Gastrocnemius medialis (tissue), 4 donors: ENCODE results near the gene BRIP1. TPM values are rescaled to one million over a fixed set of nuclear protein-coding genes. Genes with fewer than 3 reads are reported as not detected.
"Not testable (repeated sequence)": the region's sequence is repeated elsewhere in the genome, so short reads cannot be mapped to it uniquely, and the experiment has no call there.

Source experiments
- ATAC-seq, 2 donors: fragments of 150-250 bp; one replicate each; pipeline ENCODE4 v1.9.1; 2016
- DNase-seq, 2 donors: peaks; one replicate each; pipeline ENCODE4 v3.0.0-alpha.2; 2019
- H3K27ac ChIP-seq, 4 donors: fragments of 200-600 bp; sonication (generic); 1 replicate in 1 of 4; 2 replicates in 3 of 4; pipeline ENCODE4 v1.5.1; 2016 to 2018; ENCODE audit warnings: mild to moderate bottlenecking in 2 of 4, moderate library complexity in 1 of 4
- H3K27me3 ChIP-seq, 3 donors: fragments of 200-600 bp; sonication (generic) in 2 of 3; 1 replicate in 1 of 3; 2 replicates in 2 of 3; pipeline versions ENCODE4 v1.5.1 to v1.6.0; 2016 to 2019; ENCODE audit warnings: mild to moderate bottlenecking in 1 of 3, moderate library complexity in 1 of 3
- H3K36me3 ChIP-seq, 2 donors: fragments of 200-600 bp; sonication (generic) in 1 of 2; one replicate each; pipeline ENCODE4 v1.5.1; 2017 to 2018
- H3K4me1 ChIP-seq, 2 donors: fragments of 200-600 bp; sonication (generic) in 1 of 2; one replicate each; pipeline ENCODE4 v1.5.1; 2016 to 2017; ENCODE audit warnings: mild to moderate bottlenecking in 2 of 2
- H3K4me3 ChIP-seq, 4 donors: fragments of 200-600 bp; sonication (generic) in 3 of 4; 1 replicate in 1 of 4; 2 replicates in 3 of 4; pipeline ENCODE4 v1.5.1; 2016 to 2019; ENCODE audit warnings: mild to moderate bottlenecking in 2 of 4
- H3K9me3 ChIP-seq, 3 donors: fragments of 200-600 bp; sonication (generic) in 2 of 3; 1 replicate in 1 of 3; 2 replicates in 2 of 3; pipeline ENCODE4 v1.5.1; 2016 to 2019
- POLR2A ChIP-seq, 2 donors: fragments of 450-650 bp; IDR thresholded peaks; one replicate each; pipeline ENCODE4 v1.6.1; 2017; ENCODE audit warnings: antibody characterized with exemption in 2 of 2, mild to moderate bottlenecking in 2 of 2, moderate library complexity in 2 of 2
- in situ Hi-C, 4 donors: fragments of 200-750 bp; cut with MboI; loops; one replicate each; pipeline versions ENCODE4 v1.15.0 to v1.8.0; 2017; ENCODE audit warnings: low sequenced_read_pairs in 4 of 4
- intact Hi-C: fragments of 100-400 bp; cut with DNase I; formaldehyde crosslinking; loops from one replicate; pipeline ENCODE4 v1.15.1; 2023; ENCODE audit warnings: low total_unique reads
- total RNA-seq, 4 donors: library from RNA; depleted of rRNA; stranded (reverse); fragments of >200 nt; gene quantifications; one replicate each; pipeline versions ENCODE4 v1.1.0 to v1.2.3, GENCODE V29; 2016
- TF ChIP-seq, protein P1 (sequence below), 5 experiments: fragments of 450-650 bp in 3 of 5; fragments of 200-600 bp in 2 of 5; sonication (generic) in 2 of 5; IDR thresholded peaks in 4 of 5; conservative IDR thresholded peaks in 1 of 5; 1 replicate in 4 of 5; 2 replicates in 1 of 5; pipeline ENCODE4 v1.5.1; 2016 to 2019; ENCODE audit warnings: antibody characterized with exemption in 5 of 5, mild to moderate bottlenecking in 3 of 5, moderate library complexity in 3 of 5

BRIP1 gene
- total RNA-seq, 4 donors from 2014 or later: 0.09 to 0.13 TPM; not detected in 2

DNA sequence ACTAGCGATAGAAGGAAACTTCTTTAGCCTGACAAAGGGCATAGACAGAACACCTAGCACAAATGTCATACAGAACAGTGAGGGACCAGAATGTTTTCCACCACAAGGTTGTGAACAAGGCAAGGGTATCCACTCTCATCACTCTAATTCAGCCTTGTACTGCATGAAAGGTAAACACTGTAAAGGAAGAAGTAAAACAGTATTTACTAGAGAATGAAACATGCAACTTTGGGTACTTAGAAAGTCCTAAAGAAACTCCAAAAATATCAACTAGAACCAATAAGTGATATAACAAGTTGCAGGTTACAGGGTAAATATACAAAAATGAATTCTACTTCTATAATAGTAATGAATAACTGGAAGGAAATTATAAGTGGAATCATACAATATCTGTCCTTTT lies 32.2 kb downstream of the BRIP1 start:
- no peaks in the 10 kb centered on the region for H3K9me3 ChIP-seq
- H3K36me3 ChIP-seq: no peaks in the 10 kb centered on the region
- DNase-seq: no peak
- intact Hi-C loops: no loop called here
- H3K4me1 ChIP-seq: no peaks in the 10 kb centered on the region
- in situ Hi-C loops: loop anchor here (10.0 to 25.0 kb wide), 3 partner anchors 394 to 1119 kb away; no protein-coding TSS in a partner anchor
- TF ChIP-seq POLR2A (IDR thresholded peaks at IDR 0.05): no peak
- TF ChIP-seq, protein P1, sequence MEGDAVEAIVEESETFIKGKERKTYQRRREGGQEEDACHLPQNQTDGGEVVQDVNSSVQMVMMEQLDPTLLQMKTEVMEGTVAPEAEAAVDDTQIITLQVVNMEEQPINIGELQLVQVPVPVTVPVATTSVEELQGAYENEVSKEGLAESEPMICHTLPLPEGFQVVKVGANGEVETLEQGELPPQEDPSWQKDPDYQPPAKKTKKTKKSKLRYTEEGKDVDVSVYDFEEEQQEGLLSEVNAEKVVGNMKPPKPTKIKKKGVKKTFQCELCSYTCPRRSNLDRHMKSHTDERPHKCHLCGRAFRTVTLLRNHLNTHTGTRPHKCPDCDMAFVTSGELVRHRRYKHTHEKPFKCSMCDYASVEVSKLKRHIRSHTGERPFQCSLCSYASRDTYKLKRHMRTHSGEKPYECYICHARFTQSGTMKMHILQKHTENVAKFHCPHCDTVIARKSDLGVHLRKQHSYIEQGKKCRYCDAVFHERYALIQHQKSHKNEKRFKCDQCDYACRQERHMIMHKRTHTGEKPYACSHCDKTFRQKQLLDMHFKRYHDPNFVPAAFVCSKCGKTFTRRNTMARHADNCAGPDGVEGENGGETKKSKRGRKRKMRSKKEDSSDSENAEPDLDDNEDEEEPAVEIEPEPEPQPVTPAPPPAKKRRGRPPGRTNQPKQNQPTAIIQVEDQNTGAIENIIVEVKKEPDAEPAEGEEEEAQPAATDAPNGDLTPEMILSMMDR (IDR thresholded peaks at IDR 0.05 in 4 of 5, conservative IDR thresholded peaks at IDR 0.05 in 1 of 5): no peak
- H3K4me3 ChIP-seq: no peak overlapping the region
- H3K27ac ChIP-seq: no peak overlapping the region
- ATAC-seq: no peak
- no peaks in the 10 kb centered on the region for H3K27me3 ChIP-seq

DNA sequence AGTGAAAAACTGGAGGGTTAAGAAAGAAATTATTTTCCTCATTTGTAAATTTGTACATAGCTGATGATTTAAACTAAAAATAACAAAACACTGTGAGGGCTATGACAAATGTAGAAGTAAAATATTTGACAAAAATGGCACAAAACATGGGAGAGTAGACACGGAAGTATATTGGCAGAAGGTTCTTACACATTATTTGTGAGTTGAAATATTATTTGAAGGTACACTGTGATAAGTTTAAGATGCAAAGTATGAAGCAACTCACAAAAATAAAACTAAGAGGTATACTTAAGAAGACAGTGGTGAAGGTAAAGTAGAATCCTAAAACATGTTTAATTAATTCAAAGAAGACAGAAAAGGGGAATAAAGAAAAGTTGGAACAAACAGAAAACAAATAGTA lies 34.6 kb downstream of the BRIP1 start:
- no peak overlapping the region for H3K4me3 ChIP-seq
- no peak for ATAC-seq
- no peak for TF ChIP-seq POLR2A (IDR thresholded peaks at IDR 0.05)
- TF ChIP-seq, protein P1 (IDR thresholded peaks at IDR 0.05 in 4 of 5, conservative IDR thresholded peaks at IDR 0.05 in 1 of 5): no peak
- no peaks in the 10 kb centered on the region for H3K36me3 ChIP-seq
- no peaks in the 10 kb centered on the region for H3K27me3 ChIP-seq
- in situ Hi-C loops: loop anchor here in 3 of 4 donors (25.0 kb wide), 2 partner anchors 391 to 1116 kb away; no protein-coding TSS in a partner anchor
- DNase-seq: no peak
- intact Hi-C loops: no loop called here
- H3K9me3 ChIP-seq: no peaks in the 10 kb centered on the region
- no peaks in the 10 kb centered on the region for H3K4me1 ChIP-seq
- H3K27ac ChIP-seq: no peak overlapping the region

GRCh38 chr17:61827649-61828395 lies 35.5 kb downstream of the BRIP1 start:
- no peaks in the 10 kb centered on the region for H3K36me3 ChIP-seq
- no peak overlapping the region for H3K4me3 ChIP-seq
- DNase-seq: no peak
- no peak overlapping the region for H3K27ac ChIP-seq
- no peak for ATAC-seq
- intact Hi-C loops: no loop called here
- TF ChIP-seq POLR2A (IDR thresholded peaks at IDR 0.05): no peak
- TF ChIP-seq, protein P1 (IDR thresholded peaks at IDR 0.05 in 4 of 5, conservative IDR thresholded peaks at IDR 0.05 in 1 of 5): no peak
- H3K9me3 ChIP-seq: no peaks in the 10 kb centered on the region
- in situ Hi-C loops: loop anchor here in 3 of 4 donors (25.0 kb wide), 2 partner anchors 391 to 1116 kb away; no protein-coding TSS in a partner anchor
- no peaks in the 10 kb centered on the region for H3K4me1 ChIP-seq
- H3K27me3 ChIP-seq: no peaks in the 10 kb centered on the region

DNA sequence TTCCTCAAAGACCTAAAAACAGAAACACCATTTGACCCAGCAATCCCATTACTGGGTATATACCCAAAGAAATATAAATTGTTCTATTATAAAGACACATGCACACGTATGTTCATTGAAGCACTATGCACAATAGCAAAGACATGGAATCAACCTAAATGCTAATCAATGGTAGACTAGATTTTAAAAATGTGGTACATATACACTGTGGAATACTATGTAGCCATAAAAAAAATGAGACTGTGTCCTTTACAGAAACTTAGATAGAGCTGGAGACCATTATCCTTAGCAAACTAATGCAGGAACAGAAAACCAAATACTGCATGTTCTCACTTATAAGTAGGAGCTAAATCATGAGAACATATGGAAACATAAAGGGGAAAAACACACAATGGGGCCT lies 36.5 kb downstream of the BRIP1 start:
- H3K9me3 ChIP-seq, H3K27me3 ChIP-seq, H3K27ac ChIP-seq, ATAC-seq, intact Hi-C loops, H3K4me3 ChIP-seq, DNase-seq, H3K36me3 ChIP-seq, H3K4me1 ChIP-seq: not testable (repeated sequence)
- in situ Hi-C loops: loop anchor here in 3 of 4 donors (25.0 kb wide), 2 partner anchors 390 to 1115 kb away; no protein-coding TSS in a partner anchor

- H3K9me3 ChIP-seq, H3K27ac ChIP-seq, DNase-seq, H3K27me3 ChIP-seq, intact Hi-C loops, H3K4me3 ChIP-seq, ATAC-seq, H3K36me3 ChIP-seq, H3K4me1 ChIP-seq: not testable (repeated sequence)
- in situ Hi-C loops: loop anchor here in 3 of 4 donors (25.0 kb wide), 2 partner anchors 389 to 1114 kb away; no protein-coding TSS in a partner anchor
Measured at GRCh38 chr17:61826198-61826597, 37.1 kb downstream of the BRIP1 start.
